SKM-1 (cell line): Measurements from ENCODE around the gene GALR3.

ENCODE experiments used
- DNase-seq: peaks from one replicate; lab custom pipeline; 2025; ENCODE audit not compliant: unreplicated experiment; lab: John Stamatoyannopoulos, UW

The GALR3 gene

GRCh38 chr22:37803195-37803638, 20.0 kb upstream of the GALR3 start:
- no peak for DNase-seq

- DNase-seq = no peak
These were observed 19.4 kb upstream of the GALR3 start for GRCh38 chr22:37803639-37804351.

GRCh38 chr22:37804352-37804880, 18.8 kb upstream of the GALR3 start:
- no peak for DNase-seq

GRCh38 chr22:37804881-37805809, 18.0 kb upstream of the GALR3 start:
- peak; percentile 67 for DNase-seq

GRCh38 chr22:37805810-37806277, 17.3 kb upstream of the GALR3 start:
- DNase-seq = no peak

- no peak for DNase-seq
These were observed 16.5 kb upstream of the GALR3 start for GRCh38 chr22:37806409-37807333.

GRCh38 chr22:37807410-37808293, 15.5 kb upstream of the GALR3 start, which contains the start of gene GCAT:
GCAT (plus strand) TSS chr22:37807934; CDS start chr22:37807968, 34 bp downstream.
- DNase-seq = peak; percentile 89

- no peak for DNase-seq
These were observed 14.9 kb upstream of the GALR3 start for GRCh38 chr22:37808294-37808657.

- no peak for DNase-seq
These were observed 13.4 kb upstream of the GALR3 start for GRCh38 chr22:37809672-37810333.

- no peak for DNase-seq
These were observed 11.3 kb upstream of the GALR3 start for GRCh38 chr22:37811867-37812266.

- no peak for DNase-seq
These were observed 10.1 kb upstream of the GALR3 start for GRCh38 chr22:37812869-37813678.

- no peak for DNase-seq
These were observed 7.6 kb upstream of the GALR3 start for GRCh38 chr22:37815593-37815992.

- no peak for DNase-seq
These were observed 6.5 kb upstream of the GALR3 start for GRCh38 chr22:37816543-37817180.

GRCh38 chr22:37817705-37818408, 5.3 kb upstream of the GALR3 start:
- peak; percentile 55 for DNase-seq

GRCh38 chr22:37818409-37819104, 4.6 kb upstream of the GALR3 start:
- DNase-seq = no peak

- no peak for DNase-seq
These were observed 4.1 kb upstream of the GALR3 start for GRCh38 chr22:37819105-37819433.

GRCh38 chr22:37820350-37820749, 2.8 kb upstream of the GALR3 start:
- no peak for DNase-seq
